ENCODE results near the gene ANGPTL1.
"Not testable (repeated sequence)": the region's sequence is repeated elsewhere in the genome, so short reads cannot be mapped to it uniquely, and the experiment has no call there.

Gene ANGPTL1

DNA sequence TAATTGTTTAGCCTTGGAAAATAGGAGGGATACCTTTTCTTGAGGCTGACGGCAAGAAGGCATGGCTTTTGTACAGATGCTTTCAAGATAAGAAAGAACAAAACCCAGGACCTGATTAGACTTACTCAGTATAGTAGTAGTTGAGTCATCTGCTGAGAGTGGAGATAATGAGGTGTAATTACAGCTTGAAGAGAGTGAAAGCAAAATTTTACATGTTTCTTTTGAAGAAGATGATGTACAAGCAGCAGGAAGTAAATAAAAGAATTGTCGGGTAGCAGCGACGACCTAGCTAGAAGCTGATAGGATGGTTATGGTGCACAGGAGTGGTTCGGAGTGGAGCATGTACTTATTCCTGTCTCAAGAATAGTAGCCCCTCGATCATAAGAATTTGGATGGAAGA lies 6.6 kb downstream of the ANGPTL1 start:
- no peak for DNase-seq (ENCODE audit: low spot score)

DNA sequence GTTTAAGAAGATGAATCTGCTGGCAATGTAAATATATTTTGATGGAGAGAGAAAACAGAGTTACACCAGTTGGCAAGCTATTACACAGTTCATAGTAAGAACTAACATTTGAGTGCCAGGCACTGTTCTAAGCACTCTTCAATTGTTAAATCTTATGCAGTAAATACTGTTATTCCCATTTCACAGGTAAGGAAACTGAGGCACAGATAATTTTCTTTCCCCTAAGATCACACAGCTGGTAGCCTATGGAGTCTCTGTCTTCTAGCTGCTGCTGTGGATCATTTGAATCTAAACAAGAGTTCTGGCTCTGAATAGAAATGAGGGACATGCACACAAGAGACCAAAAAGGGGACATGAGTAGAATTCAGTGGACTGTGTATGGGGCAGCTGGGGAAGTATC lies 8.0 kb downstream of the ANGPTL1 start:
- DNase-seq (ENCODE audit: low spot score): no peak

DNA sequence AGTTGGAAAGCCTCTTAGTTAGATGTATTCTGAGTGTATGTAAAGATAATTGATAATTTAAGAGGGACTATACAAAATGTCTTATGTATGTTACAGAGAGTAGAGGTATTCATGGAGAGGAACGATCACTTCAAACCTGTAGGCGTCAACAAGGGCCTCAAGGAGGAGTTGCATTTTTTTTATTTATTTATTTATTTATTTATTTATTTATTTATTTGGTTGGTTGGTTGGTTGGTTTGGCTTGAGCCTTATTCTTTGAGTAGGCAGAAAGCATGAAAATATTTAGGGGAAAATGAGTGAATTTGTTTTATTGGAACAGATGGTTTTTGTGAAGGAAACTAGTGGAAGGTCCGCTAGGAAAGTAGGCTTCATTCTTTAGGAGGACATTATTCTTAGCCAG lies 8.5 kb downstream of the ANGPTL1 start:
- DNase-seq (ENCODE audit: low spot score): no peak

DNA sequence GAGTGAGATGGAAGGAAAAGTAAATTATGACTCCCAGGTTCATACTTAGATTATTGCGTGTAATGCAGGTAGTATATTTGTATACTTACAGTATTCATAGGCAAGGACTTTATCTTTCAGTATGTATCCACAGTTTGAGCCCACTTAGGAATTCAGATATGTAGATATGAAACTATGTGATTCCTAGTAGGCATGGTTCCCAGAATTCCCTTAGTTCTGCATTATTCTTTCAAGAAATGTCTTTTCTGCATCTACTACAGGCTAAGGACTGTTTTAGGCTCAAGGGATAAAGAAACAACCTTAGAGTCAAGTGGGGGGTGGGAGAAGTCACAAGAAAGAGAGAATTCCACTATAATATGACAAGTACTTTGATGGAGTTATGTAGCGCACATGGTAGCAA lies 13.8 kb downstream of the ANGPTL1 start:
- DNase-seq (ENCODE audit: low spot score): no peak

DNA sequence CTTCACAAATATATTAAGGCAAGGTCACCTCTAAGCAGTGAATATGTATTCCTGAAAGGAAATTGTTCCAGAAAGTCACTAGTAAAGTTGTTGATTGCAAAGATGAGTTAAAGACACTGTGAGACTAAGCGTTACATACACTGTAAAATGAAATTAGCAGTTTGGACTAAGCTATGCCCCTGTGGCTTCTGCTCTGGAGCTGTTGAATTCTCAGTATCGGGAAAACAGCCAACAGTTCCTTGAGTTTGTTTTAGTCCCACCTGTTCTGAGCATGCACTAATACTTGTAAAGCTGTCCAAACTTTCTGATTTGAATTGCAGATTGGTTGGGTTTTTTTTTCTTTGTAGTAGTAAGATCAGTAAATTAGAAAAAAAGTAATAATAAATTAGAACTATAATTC lies 21.0 kb downstream of the ANGPTL1 start:
- DNase-seq (ENCODE audit: low spot score): no peak

DNA sequence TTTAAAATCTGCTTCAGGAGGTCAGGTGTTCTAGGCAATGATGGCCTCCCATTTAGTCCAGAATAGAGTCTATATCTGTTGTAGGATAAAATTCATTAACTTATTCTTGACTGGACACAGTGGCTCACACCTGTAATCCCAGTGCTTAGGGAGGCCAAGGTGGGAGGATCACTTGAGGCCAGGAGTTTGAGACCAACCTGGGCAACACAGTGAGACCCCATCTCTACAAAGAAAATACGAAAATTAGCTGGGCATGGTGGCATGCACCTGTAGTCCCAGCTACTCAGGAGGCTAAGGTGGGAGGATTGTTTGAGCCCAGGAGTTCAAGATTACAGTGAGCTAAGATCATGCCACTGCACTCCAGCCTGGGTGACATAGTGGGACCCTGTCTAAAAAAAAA lies 23.0 kb downstream of the ANGPTL1 start:
- not testable (repeated sequence) for DNase-seq (ENCODE audit: low spot score)

DNA sequence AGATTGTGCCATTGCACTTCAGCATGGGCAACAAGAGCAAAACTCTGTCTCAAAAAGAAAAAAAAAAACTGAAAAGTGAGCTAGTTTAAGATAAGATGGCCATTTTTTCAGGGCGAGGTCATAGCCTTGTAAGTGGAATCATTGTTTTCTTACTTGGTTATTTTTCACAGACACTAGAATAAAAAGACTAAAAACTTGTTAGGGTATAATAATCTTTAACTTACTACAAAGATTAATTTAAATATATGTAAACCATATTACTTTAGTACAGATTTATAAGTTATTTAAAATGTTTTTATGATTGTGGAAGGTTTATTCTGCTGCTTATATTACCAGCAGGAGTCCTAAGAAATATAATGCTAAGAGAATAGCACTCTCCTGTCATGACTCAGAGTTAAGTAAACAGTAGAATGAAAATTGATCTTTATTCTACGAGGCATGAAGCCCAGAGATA lies 23.5 kb downstream of the ANGPTL1 start:
- no peak for DNase-seq (ENCODE audit: low spot score)

DNA sequence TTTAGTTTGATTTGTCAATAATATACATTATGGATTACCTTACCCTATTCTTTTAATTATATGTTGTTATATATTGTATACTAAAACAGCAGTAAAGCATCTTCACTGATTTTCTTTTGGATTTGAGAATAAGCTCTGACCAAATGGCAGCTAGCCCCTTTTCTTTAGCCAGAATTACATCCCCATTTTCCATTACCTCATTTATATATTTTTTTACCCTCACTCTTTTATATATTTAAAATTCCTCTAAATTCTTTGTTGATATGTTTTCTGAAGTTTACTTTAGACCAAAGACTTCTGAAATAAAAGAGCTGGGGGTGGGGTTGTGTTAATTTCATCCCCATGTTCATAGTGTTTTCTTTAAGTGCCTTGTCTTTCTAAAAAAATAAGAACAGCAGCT lies 24.6 kb downstream of the ANGPTL1 start:
- DNase-seq (ENCODE audit: low spot score): no peak

DNA sequence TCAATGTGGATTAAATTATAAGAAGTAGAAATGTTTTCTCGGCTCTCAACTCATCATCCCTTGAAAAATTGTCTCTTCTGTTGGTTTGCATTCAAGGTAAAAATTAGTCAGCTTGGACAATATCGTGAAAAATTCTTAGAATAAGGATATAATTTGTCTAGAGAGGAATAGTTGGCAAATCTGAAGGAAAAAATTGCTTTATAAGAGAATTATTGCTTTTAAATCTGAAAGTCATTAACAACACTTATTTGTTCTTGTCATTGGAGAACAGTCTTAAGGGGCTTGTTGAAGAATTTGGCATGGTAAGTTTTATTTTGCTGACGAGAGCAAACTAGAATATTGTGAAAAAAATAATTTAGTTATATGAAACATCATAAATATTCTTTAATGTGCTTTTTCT lies 26.4 kb downstream of the ANGPTL1 start:
- DNase-seq (ENCODE audit: low spot score): no peak

DNA sequence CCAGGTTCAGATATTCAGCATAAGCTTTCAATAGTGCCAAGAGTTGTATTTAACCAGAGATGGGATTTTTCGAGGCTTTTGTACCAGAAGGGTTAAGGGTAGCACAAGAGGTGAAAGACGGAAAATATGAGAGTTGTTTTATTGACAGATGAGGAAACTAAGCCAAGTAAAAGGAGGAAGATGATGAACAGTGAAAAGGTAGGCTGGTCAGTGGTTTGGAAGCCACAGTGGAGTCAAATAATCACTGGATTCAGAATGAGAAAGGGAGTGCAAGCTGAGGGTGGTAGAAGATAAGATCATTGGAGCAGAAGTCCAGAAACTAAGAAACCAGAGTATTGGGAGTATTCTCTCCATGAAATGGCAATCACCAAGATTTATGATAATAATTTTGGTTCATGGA lies 45.7 kb downstream of the ANGPTL1 start:
- DNase-seq (ENCODE audit: low spot score): no peak

DNA sequence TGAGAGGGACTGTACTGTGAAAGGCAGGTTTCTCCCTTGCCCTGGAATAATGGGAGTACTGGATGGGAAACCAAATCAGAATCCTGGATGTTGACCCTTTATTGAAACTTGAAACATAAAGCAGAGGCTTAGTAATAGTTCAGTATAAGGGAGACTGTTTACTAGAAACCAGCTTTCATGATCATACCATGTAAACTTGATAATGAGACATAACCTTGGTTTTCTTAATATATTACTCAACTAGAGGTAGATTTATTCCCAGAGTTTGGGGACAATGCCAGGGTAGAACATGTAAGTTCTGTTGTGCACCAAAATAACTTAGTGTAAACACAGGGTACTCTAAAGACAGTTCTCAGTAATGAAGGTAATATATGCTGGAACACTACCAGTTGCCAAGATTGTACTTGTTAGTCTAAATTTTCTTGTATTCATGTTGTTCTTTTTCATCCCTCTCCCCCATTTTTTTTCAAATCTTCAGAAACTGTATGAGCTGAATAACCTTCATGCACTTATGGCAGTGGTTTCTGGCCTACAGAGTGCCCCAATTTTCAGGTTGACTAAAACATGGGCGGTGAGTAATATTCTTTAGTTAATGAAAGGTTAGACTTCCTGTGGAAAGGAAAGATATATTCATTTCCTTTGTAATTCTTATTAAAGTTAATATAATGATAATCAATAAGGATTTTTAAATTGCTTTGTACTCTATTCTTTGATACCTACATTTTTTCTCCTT lies 49.6 kb downstream of the ANGPTL1 start:
- no peak for DNase-seq (ENCODE audit: low spot score)

DNA sequence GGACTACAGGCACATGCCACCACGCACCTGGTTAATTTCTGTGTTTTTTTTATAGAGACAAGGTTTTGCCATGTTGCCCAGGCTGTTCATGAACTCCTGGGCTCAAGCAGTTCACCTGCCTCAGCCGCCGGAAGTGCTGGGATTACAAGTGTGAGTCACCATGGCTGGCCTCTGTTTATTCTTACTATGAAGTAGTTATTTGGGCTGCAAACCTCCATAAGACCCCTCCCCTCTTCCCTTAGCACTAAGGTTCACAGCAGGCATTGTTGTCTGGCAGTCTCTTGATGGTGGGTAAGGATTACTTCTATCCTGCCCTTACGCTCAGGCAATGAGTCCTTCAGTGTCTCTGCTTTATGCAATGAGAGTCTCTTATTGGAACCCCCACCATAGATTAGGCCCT lies 51.8 kb downstream of the ANGPTL1 start:
- DNase-seq (ENCODE audit: low spot score): no peak

DNA sequence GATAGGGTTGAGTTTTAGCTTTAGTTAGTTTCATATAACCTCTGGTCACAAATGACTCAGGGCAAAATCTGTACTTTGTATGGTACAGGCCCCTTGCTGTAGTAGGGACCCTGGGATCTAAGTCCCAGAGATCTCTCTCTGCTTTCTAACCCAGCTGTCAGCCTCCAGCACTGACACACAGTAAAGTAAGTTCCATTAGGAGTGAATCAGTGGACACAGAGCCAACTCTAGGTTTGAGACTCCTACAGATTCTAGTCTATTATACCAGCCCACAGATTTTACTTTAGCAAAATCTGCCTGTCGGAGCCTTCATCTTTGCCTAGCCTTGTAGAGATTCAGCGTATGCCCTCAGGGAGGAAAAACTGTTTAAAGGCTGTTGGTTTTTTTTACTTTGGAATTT lies 52.5 kb downstream of the ANGPTL1 start:
- no peak for DNase-seq (ENCODE audit: low spot score)

DNA sequence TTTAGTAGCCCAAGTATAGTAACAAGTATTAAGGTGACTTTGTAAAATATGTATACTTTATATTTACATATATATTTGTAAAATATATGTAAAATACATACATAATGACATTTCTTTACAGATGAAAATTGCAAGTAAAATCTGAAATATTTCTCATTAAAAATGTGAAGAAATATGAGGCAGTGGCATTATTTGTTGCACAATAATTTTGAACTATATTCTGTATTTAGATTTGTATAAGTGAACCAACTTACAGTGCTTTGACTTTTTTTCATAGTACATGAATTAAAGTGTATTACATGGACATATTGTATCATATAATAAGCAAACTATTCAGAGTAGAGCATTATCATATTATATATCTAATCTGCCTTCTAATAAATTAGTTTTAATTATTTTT lies 60.3 kb downstream of the ANGPTL1 start:
- DNase-seq (ENCODE audit: low spot score): no peak

DNA sequence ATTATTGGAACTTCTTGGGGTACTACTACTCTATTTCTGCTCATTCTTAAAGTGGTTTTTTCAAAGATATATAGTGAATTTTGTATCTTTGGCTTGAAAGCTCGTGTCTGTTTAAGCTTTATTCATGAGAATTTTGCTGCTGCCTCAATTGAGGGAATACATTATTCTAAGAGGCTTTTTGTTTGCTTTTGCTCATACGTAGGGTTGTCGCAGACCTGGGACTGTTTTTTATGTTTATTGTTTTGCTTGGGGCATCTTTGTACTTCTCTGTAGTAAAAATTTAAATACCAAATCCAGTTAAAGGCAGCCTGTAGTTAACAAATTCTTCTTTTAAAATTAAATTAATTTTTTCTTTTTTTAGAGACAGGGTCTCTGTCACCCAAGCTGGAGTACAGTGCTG lies 62.3 kb downstream of the ANGPTL1 start:
- DNase-seq (ENCODE audit: low spot score): no peak

DNA sequence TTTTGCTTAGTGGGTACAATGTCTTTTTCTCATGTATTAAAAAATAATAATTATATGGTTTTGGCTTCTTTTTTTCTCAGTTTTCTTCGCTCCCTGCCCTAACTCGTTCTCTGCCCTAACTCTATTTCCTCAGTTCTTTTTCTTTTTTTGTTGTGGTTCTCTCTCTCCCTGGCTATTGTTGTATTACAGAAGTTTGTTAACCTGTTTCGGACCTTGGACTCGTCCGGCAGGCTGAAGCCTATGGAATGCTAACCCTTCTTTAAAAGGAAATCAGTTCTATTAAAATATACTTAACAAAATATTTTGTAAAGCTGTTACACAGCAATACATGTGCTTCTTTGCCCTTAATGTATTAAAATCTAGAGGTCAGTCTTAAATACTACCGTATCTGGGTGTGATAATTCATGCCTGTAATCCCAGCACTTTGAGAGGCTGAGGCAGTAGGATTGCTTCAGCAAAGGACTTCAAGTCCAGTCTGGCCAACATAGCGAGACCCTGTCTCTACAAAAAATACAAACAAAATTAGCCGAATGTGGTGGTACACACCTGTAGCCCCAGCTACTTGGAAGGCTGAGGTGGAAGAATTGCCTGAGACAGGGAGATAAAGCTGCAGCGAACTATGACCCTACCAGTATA lies 64.1 kb downstream of the ANGPTL1 start:
- DNase-seq (ENCODE audit: low spot score): no peak

DNA sequence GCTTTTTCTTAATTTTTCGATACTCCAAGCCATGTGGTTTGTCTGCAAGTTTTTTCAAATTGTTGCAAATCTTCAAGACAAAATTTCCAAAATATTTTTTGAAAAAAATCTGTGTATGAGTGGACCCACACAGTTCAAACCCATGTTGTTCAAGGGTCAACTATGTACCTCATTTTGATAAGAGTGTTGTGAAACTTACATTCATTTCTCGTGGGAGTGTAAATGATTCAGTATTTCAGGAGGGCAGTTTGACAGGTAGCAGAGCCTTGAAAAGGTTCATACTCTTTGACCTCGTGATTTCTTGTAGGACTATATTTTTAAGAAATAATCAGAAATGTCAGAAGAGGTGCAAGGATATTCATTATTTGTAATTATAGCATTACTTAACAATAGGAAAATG lies 68.0 kb downstream of the ANGPTL1 start:
- DNase-seq (ENCODE audit: low spot score): no peak
